ENCODE data around the gene TRAPPC2.

- TF ChIP-seq CTCF (conservative IDR thresholded peaks at IDR 0.05; ENCODE audit: low read length) (no peak), EZH2phosphoT487 (IDR thresholded peaks at IDR 0.05; ENCODE audit: borderline replicate concordance, low read depth, low read length) (no peak)
These were observed 20.8 kb upstream of the TRAPPC2 start for GRCh38 chrX:13755254-13755653.
